HepG2 (cell line): Measurements from ENCODE around the gene DCPS. TPM values are rescaled to one million over a fixed set of nuclear protein-coding genes. Genes with fewer than 3 reads are reported as not detected.

Source experiments
- ATAC-seq: fragments of 200-7000 bp; cut with Tn5 transposase; 3 replicates; pipeline ENCODE4 v1.9.1; 2020; ENCODE audit warnings: mild to moderate bottlenecking, moderate library complexity
- BruUV-seq: library from RNA; stranded (reverse); fragments of 400-500 nt; replicated peaks from 2 replicates; lab custom pipeline; 2021; lab: Mats Ljungman, UMichigan
- CTCF ChIA-PET: fragments of 300-600 bp; formaldehyde crosslinking; extraction: SDS; loops from one replicate; lab custom pipeline; 2021; ENCODE audit warnings: low total read pairs, inconsistent platforms, low intra/inter-chr PET ratio; lab: Yijun Ruan, JAX
- POLR2A ChIA-PET: fragments of 350-600 bp; sonication (Branson Sonifier 250); formaldehyde crosslinking; loops from one replicate; lab custom pipeline; 2020; ENCODE audit warnings: antibody characterized with exemption, inconsistent platforms; lab: Yijun Ruan, JAX
- DNase-seq: peaks from one replicate; pipeline ENCODE4 v3.0.0-alpha.2; 2015; ENCODE audit warnings: low spot score
- FAIRE-seq: peaks from 3 replicates; lab custom pipeline; 2011; peaks lifted over from hg19 to GRCh38; lab: Jason Lieb, UNC
- H2AFZ ChIP-seq: one replicate; pipeline ENCODE4 v1.6.1; 2011; ENCODE audit warnings: low read length, inconsistent platforms
- H3K27ac ChIP-seq: fragments of 300-600 bp; 3 replicates; pipeline ENCODE4 v1.8.0; 2011; ENCODE audit warnings: mixed run types, mild to moderate bottlenecking, mixed read lengths, low read length, inconsistent platforms; ENCODE audit not compliant: insufficient read depth; ENCODE audit errors: extremely low read length
- H3K27me3 ChIP-seq, 2 experiments: fragments of 200-600 bp in 1 of 2; 2 replicates in 1 of 2; 3 replicates in 1 of 2; pipeline versions ENCODE4 v1.6.0 to v1.8.0; 2011; ENCODE audit warnings: low read length in 2 of 2, mild to moderate bottlenecking in 2 of 2, moderate library complexity in 2 of 2, inconsistent platforms in 1 of 2; ENCODE audit not compliant: insufficient read depth in 2 of 2, control insufficient read depth in 1 of 2
- H3K36me3 ChIP-seq, 2 experiments: fragments of 200-600 bp in 1 of 2; replicated peaks in 1 of 2; 2 replicates in 1 of 2; 3 replicates in 1 of 2; pipeline versions ENCODE4 v1.5.1 to v1.8.0; 2011; ENCODE audit warnings: low read length in 2 of 2, inconsistent platforms in 1 of 2; ENCODE audit not compliant: insufficient read depth in 2 of 2, control insufficient read depth in 1 of 2
- H3K4me1 ChIP-seq: 2 replicates; pipeline ENCODE4 v1.5.1; 2012; ENCODE audit warnings: low read length, inconsistent platforms; ENCODE audit not compliant: insufficient read depth
- H3K4me2 ChIP-seq: 2 replicates; pipeline ENCODE4 v1.6.0; 2011; ENCODE audit warnings: low read depth, low read length, inconsistent platforms
- H3K4me3 ChIP-seq, 3 experiments: fragments of 200-600 bp in 1 of 3; sonication (generic), shearing (Covaris generic) in 1 of 3; replicated peaks in 1 of 3; 2 replicates each; pipeline ENCODE4 v1.5.1; 2011 to 2016; ENCODE audit warnings: low read length in 3 of 3, inconsistent platforms in 2 of 3, low read depth in 2 of 3, mild to moderate bottlenecking in 2 of 3, control low read depth in 1 of 3, mixed read lengths in 1 of 3; ENCODE audit not compliant: insufficient read depth in 1 of 3
- H3K79me2 ChIP-seq: one replicate; pipeline ENCODE4 v1.6.1; 2011; ENCODE audit warnings: low read length, inconsistent platforms; ENCODE audit not compliant: insufficient read depth
- H3K9ac ChIP-seq: 2 replicates; pipeline ENCODE4 v1.6.0; 2011; ENCODE audit warnings: mild to moderate bottlenecking, low read depth, low read length, inconsistent platforms; ENCODE audit not compliant: insufficient read depth
- H3K9me3 ChIP-seq: 2 replicates; pipeline ENCODE4 v1.5.1; 2012; ENCODE audit warnings: mild to moderate bottlenecking, low read length
- H4K20me1 ChIP-seq: 2 replicates; pipeline ENCODE4 v1.6.0; 2011; ENCODE audit warnings: inconsistent platforms, mild to moderate bottlenecking, low read length, moderate library complexity; ENCODE audit not compliant: insufficient read depth
- AFF4 ChIP-seq: sonication (generic); formaldehyde crosslinking; IDR thresholded peaks from 2 replicates; pipeline ENCODE4 v1.4.0; 2020; ENCODE audit warnings: missing genetic modification reagents
- ATF7 ChIP-seq, 2 experiments: fragments of 450-650 bp in 1 of 2; sonication (generic) in 1 of 2; formaldehyde crosslinking in 1 of 2; IDR thresholded peaks; 2 replicates each; pipeline versions ENCODE4 v1.4.0 to v1.6.1; 2016 to 2020; ENCODE audit warnings: antibody characterized with exemption in 1 of 2, mild to moderate bottlenecking in 1 of 2, missing genetic modification reagents in 1 of 2
- LBX2 ChIP-seq: sonication (generic); formaldehyde crosslinking; IDR thresholded peaks from 2 replicates; pipeline ENCODE4 v1.5.0; 2020; ENCODE audit warnings: missing genetic modification reagents, mild to moderate bottlenecking, borderline replicate concordance
- POLR2AphosphoS5 ChIP-seq: IDR thresholded peaks from 2 replicates; pipeline ENCODE4 v1.6.1; 2012; ENCODE audit warnings: low read depth, low read length
- RBM22 ChIP-seq: fragments of 200-400 bp; formaldehyde crosslinking; optimal IDR thresholded peaks from 2 replicates; pipeline ENCODE3; 2017; ENCODE audit warnings: mild to moderate bottlenecking, low read length, moderate library complexity
- SNAPC2 ChIP-seq: sonication (generic); formaldehyde crosslinking; IDR thresholded peaks from 2 replicates; pipeline ENCODE4 v1.8.1; 2022; ENCODE audit warnings: mild to moderate bottlenecking, missing genetic modification reagents
- ZEB1 ChIP-seq: IDR thresholded peaks from 2 replicates; pipeline ENCODE4 v1.6.1; 2012; ENCODE audit warnings: mild to moderate bottlenecking, low read depth, inconsistent platforms; ENCODE audit not compliant: insufficient replicate concordance
- ZNF30 ChIP-seq: sonication (generic); formaldehyde crosslinking; IDR thresholded peaks from 2 replicates; pipeline ENCODE4 v1.5.0; 2020; ENCODE audit warnings: mild to moderate bottlenecking, missing genetic modification reagents
- ZNF724P ChIP-seq: sonication (generic); formaldehyde crosslinking; IDR thresholded peaks from 2 replicates; pipeline ENCODE4 v1.8.0; 2022; ENCODE audit warnings: missing genetic modification reagents, borderline replicate concordance
- WGBS: methylation state at CpG from one replicate; pipeline ENCODE4 v1.1.6; 2017; ENCODE audit warnings: low lambda C conversion rate; 5-methylcytosine and 5-hydroxymethylcytosine counted together
- in situ Hi-C: cut with HindIII; loops from 2 replicates; pipeline ENCODE4 v1.10.0; 2017; ENCODE audit warnings: low pct_unique_long_range_greater_than_20kb; ENCODE audit not compliant: extremely low pct_ligation_motif_present
- intact Hi-C: fragments of 100-400 bp; cut with micrococcal nuclease; formaldehyde crosslinking; loops from one replicate; pipeline ENCODE4 v1.10.0; 2022; ENCODE audit not compliant: unreplicated experiment
- polyA plus RNA-seq, 8 experiments: library from polyadenylated mRNA; depleted of rRNA in 3 of 8; stranded (reverse) in 7 of 8; unstranded in 1 of 8; fragments of >200 nt; fragmentation: Illumina TruSeq in 4 of 8; extraction: Trizol in 4 of 8; gene quantifications; 2 replicates each; pipeline versions ENCODE4 v1.2.1 to v1.2.3, GENCODE V29; 2011 to 2016; ENCODE audit warnings: low read depth in 4 of 8, missing spikeins in 1 of 8, mixed read lengths in 1 of 8; ENCODE audit not compliant: insufficient read depth in 1 of 8
- total RNA-seq, 5 experiments: library from RNA; depleted of rRNA; stranded (reverse); fragments of >200 nt; fragmentation: Illumina TruSeq; extraction: Trizol; gene quantifications; 2 replicates each; pipeline ENCODE4 v1.2.3, GENCODE V29; 2016; ENCODE audit warnings: low read depth in 1 of 5
- TF ChIP-seq, protein P1 (sequence below): IDR thresholded peaks from 2 replicates; pipeline ENCODE4 v1.6.1; 2012; ENCODE audit warnings: low read depth, low read length, improper control_type of control experiment

Gene DCPS
- total and polyA plus RNA-seq, 2 of the 13 experiments (the other 11 are each of a cell fraction or from before 2014, with no cell fraction given), result 21.9 to 22.5 TPM

DNA sequence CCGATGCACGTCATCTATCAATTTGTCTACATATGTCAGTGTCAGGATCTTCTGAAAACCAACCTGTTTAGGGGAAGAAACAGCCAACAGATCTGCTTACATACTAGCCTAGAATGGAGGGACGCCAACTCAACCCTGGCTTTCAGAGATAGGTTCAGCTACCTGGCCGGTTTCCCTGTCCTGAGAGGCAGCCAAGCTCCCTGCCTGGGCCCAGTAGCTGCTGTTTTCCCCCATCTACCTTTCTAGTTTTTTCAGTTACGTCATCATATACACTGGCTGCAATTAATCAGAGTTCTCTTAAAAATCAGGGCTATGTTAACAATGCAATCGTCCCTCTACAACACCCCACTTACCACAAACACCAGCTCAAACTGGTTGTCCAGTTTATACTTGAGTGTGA lies 36.2 kb upstream of the DCPS start:
- FAIRE-seq (no peak), DNase-seq (no peak), ATAC-seq (no peak)
- BruUV-seq, result TSS peak; percentile 63
- H4K20me1 ChIP-seq, result no peaks in the 10 kb centered on the region
- in situ Hi-C loops, result no loop called here
- H3K4me2 ChIP-seq, result peak overlapping the region; percentile 87
- peaks cover 38% of the 10 kb centered on the region for H3K79me2 ChIP-seq
- H3K36me3 ChIP-seq, result peaks cover 36 to 53% of the 10 kb centered on the region in 2 experiments
- peak overlapping the region; percentile 93 to 100 (median 93) for H3K4me3 ChIP-seq
- peak; percentile 66 for TF ChIP-seq ATF7 (IDR thresholded peaks at IDR 0.05)
- TF ChIP-seq ATF7 (CRISPR knock-in tag; IDR thresholded peaks at IDR 0.05), result no peak
- peak; percentile 18 for TF ChIP-seq RBM22
- peak; percentile 5; the same call in 1 of the 2 replicates for TF ChIP-seq POLR2AphosphoS5
- no peak for TF ChIP-seq ZNF30
- no peak for TF ChIP-seq LBX2 (CRISPR knock-in tag)
- WGBS, result 67% methylated on average over 6 of the region's 6 CpGs
- peaks cover 35% of the 10 kb centered on the region for H3K4me1 ChIP-seq
- intact Hi-C loops, result loop anchor here (2.0 kb wide), 2 partner anchors 15 to 57 kb away; partner anchors contain the start of genes FAM118B, RPUSD4 and TIRAP
- no peak overlapping the region for H2AFZ ChIP-seq
- CTCF ChIA-PET, result no interaction called here
- H3K9me3 ChIP-seq, result no peaks in the 10 kb centered on the region
- POLR2A ChIA-PET, result interaction anchor here (1.1 to 1.5 kb wide), 2 partner anchors 32 to 90 kb away, joined by 4 to 5 read pairs; no protein-coding TSS in a partner anchor
- peak overlapping the region; percentile 94 for H3K27ac ChIP-seq
- H3K9ac ChIP-seq, result peak overlapping the region; percentile 99
- no peaks in the 10 kb centered on the region; a peak in 1 of 5 replicates for H3K27me3 ChIP-seq

- no peaks in the 10 kb centered on the region for H4K20me1 ChIP-seq
- H3K4me1 ChIP-seq, result peaks cover 35% of the 10 kb centered on the region
- H3K9ac ChIP-seq, result peak overlapping the region; percentile 99
- FAIRE-seq, result no peak
- intact Hi-C loops, result loop anchor here (2.0 kb wide), 2 partner anchors 14 to 58 kb away; partner anchors contain the start of genes FAM118B, RPUSD4 and TIRAP
- DNase-seq, result no peak
- no peaks in the 10 kb centered on the region for H3K9me3 ChIP-seq
- no peak overlapping the region for H2AFZ ChIP-seq
- peak overlapping the region; percentile 87 for H3K4me2 ChIP-seq
- no TSS peak for BruUV-seq
- H3K27ac ChIP-seq, result peak overlapping the region; percentile 94
- ATAC-seq, result peak; percentile 62
- no peaks in the 10 kb centered on the region; a peak in 1 of 5 replicates for H3K27me3 ChIP-seq
- in situ Hi-C loops, result no loop called here
- POLR2A ChIA-PET, result interaction anchor here (0.6 to 2.0 kb wide), 10 partner anchors 9 to 676 kb away, joined by 3 to 19 read pairs (median 4); partner anchors contain the start of genes FAM118B, RPUSD4, STT3A and TIRAP
- H3K4me3 ChIP-seq, result peak overlapping the region; percentile 93 to 100 (median 93)
- peaks cover 38% of the 10 kb centered on the region for H3K79me2 ChIP-seq
- CTCF ChIA-PET, result no interaction called here
- peaks cover 35 to 53% of the 10 kb centered on the region in 2 experiments for H3K36me3 ChIP-seq
- WGBS, result under 1% methylated on average over 21 of the region's 23 CpGs
- TF ChIP-seq, protein P1, sequence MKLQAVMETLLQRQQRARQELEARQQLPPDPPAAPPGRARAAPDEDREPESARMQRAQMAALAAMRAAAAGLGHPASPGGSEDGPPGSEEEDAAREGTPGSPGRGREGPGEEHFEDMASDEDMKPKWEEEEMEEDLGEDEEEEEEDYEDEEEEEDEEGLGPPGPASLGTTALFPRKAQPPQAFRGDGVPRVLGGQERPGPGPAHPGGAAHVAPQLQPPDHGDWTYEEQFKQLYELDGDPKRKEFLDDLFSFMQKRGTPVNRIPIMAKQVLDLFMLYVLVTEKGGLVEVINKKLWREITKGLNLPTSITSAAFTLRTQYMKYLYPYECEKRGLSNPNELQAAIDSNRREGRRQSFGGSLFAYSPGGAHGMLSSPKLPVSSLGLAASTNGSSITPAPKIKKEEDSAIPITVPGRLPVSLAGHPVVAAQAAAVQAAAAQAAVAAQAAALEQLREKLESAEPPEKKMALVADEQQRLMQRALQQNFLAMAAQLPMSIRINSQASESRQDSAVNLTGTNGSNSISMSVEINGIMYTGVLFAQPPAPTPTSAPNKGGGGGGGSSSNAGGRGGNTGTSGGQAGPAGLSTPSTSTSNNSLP, result no peak
- TF ChIP-seq ZEB1, result peak; percentile 1
- TF ChIP-seq SNAPC2 (CRISPR knock-in tag), result 0 out of 2 replicates have a peak, but pooled peaks have one; percentile 52
- TF ChIP-seq ZNF724P (CRISPR knock-in tag), result no peak
- no peak for TF ChIP-seq AFF4
Measured at GRCh38 chr11:126268361-126268707, 35.5 kb upstream of the DCPS start.
